ENCODE measurements around the gene PIK3CD. TPM values are rescaled to one million over a fixed set of nuclear protein-coding genes. Genes with fewer than 3 reads are reported as not detected.

Gene PIK3CD
- total and polyA plus RNA-seq, 2 of the 4 experiments (the other 2 are of a cell fraction): 5.0 to 12.1 TPM

DNA sequence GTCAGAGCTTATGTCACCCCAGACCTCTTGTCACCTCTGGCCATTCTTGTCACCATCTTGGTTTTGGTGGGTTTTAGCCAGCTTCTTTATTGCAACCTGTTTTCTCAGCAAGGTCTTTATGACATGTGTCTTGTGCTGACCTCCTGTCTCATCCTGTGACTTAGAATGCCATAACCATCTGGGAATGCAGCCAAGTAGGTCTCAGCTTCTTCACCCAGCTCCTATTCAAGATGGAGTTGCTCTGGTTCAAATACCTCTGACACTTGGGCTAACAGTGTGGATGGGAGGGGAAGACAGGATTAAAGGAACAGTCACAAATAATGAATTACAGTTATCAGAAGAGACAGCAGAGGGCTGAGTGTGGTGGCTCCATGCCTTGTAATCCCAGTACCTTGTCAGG lies 30.5 kb upstream of the PIK3CD start:
- no peak overlapping the region for H2BK20ac ChIP-seq (ENCODE audit: low read depth, low read length)
- no peaks in the 10 kb centered on the region for H3K79me1 ChIP-seq (ENCODE audit: low read depth in 1 of 2, low read length in 2 of 2)
- no peak overlapping the region for H4K91ac ChIP-seq (ENCODE audit: insufficient read depth, low read depth, low read length)
- no peak overlapping the region for H3K9ac ChIP-seq (ENCODE audit: low read depth, low read length)
- H2AK9ac ChIP-seq (replicated peaks; ENCODE audit: low read depth, low read length, poor library complexity): no peak overlapping the region
- intact Hi-C loops (cut with micrococcal nuclease): no loop called here
- H3K14ac ChIP-seq (replicated peaks; ENCODE audit: low read depth, low read length): no peak overlapping the region
- no peaks in the 10 kb centered on the region for H4K20me1 ChIP-seq (ENCODE audit: insufficient read depth, low read length)
- no peak overlapping the region for H2BK15ac ChIP-seq (ENCODE audit: low read depth, low read length)
- H2AFZ ChIP-seq (replicated peaks; ENCODE audit: low read length, poor library complexity): no peak overlapping the region
- no peak overlapping the region for H3K4me2 ChIP-seq (ENCODE audit: low read depth, low read length)
- no peaks in the 10 kb centered on the region for H3K36me3 ChIP-seq (ENCODE audit: control insufficient read depth, insufficient read depth, low read length)
- no peak overlapping the region for H3K27ac ChIP-seq (ENCODE audit: insufficient read depth, low read length)
- in situ Hi-C loops (cut with MboI; ENCODE audit: low sequenced_read_pairs): no loop called here
- DNase-seq (no peak), ATAC-seq (ENCODE audit: low read depth) (no peak)
- dilution Hi-C loops (cut with HindIII; ENCODE audit: low sequenced_read_pairs, unreplicated experiment): no loop called here
- H3K56ac ChIP-seq (ENCODE audit: extremely low read depth, insufficient read depth, low read length): no peak overlapping the region
- ChIA-PET POLR2A (ENCODE audit: unreplicated experiment) (no interaction called here), CTCF (no interaction called here)
- H3K23ac ChIP-seq (ENCODE audit: low read depth, low read length): no peak overlapping the region
- no peaks in the 10 kb centered on the region for H3K9me1 ChIP-seq (ENCODE audit: insufficient read depth, low read length)
- 0 out of 2 replicates have a peak, but pooled peaks cover under 1% of the 10 kb centered on the region for H3K27me3 ChIP-seq (ENCODE audit: control insufficient read depth, insufficient read depth, low read length)
- BruUV-seq (replicated peaks): no TSS peak
- TF ChIP-seq, protein P1, sequence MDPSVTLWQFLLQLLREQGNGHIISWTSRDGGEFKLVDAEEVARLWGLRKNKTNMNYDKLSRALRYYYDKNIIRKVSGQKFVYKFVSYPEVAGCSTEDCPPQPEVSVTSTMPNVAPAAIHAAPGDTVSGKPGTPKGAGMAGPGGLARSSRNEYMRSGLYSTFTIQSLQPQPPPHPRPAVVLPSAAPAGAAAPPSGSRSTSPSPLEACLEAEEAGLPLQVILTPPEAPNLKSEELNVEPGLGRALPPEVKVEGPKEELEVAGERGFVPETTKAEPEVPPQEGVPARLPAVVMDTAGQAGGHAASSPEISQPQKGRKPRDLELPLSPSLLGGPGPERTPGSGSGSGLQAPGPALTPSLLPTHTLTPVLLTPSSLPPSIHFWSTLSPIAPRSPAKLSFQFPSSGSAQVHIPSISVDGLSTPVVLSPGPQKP (IDR thresholded peaks at IDR 0.05; ENCODE audit: borderline replicate concordance, low read depth, low read length): no peak
- H2BK120ac ChIP-seq (ENCODE audit: low read depth, low read length): no peak overlapping the region
- H4K8ac ChIP-seq (ENCODE audit: low read depth in 2 of 2, low read length in 2 of 2): no peak overlapping the region
- no peak overlapping the region for H4K5ac ChIP-seq (ENCODE audit: low read depth, low read length)
- no peaks in the 10 kb centered on the region for H3K9me3 ChIP-seq (ENCODE audit: control insufficient read depth, insufficient read depth, low read length)
- no peak overlapping the region for H3K18ac ChIP-seq (ENCODE audit: low read depth, low read length)
- H3K4me1 ChIP-seq (ENCODE audit: control insufficient read depth, insufficient read depth, low read length): no peaks in the 10 kb centered on the region
- no peak overlapping the region for H2AK5ac ChIP-seq (ENCODE audit: low read depth, low read length)
- H2BK5ac ChIP-seq (ENCODE audit: low read depth, low read length, poor library complexity, severe bottlenecking): no peak overlapping the region
- no peak overlapping the region for H3K4ac ChIP-seq (ENCODE audit: low read depth, low read length)
- no peak overlapping the region for H3K4me3 ChIP-seq (ENCODE audit: insufficient read depth, low read depth, low read length)

Data from IMR-90 (cell line).